Tibial artery (tissue), 4 donors: Measurements from ENCODE around the gene FAAP100.
A peak's percentile ranks its signal among the peaks of the same experiment; 100 is the strongest.

Experiments used
- DNase-seq, 2 donors: peaks; one replicate each; pipeline ENCODE4 v3.0.0-alpha.2; 2019
- H3K27ac ChIP-seq, 2 donors: fragments of 200-600 bp; sonication (generic) in 1 of 2; 1 replicate in 1 of 2; 2 replicates in 1 of 2; pipeline ENCODE4 v1.5.1; 2018 to 2019; ENCODE audit warnings: mild to moderate bottlenecking in 1 of 2
- H3K27me3 ChIP-seq, 2 donors: fragments of 200-600 bp; sonication (generic) in 1 of 2; one replicate each; pipeline versions ENCODE4 v1.5.1 to v1.6.0; 2016 to 2019
- H3K36me3 ChIP-seq, 3 donors: fragments of 200-600 bp; sonication (generic) in 2 of 3; one replicate each; pipeline ENCODE4 v1.5.1; 2016 to 2019; ENCODE audit warnings: mild to moderate bottlenecking in 2 of 3
- H3K4me1 ChIP-seq, 4 donors: fragments of 200-600 bp; sonication (generic) in 2 of 4; 1 replicate in 3 of 4; 2 replicates in 1 of 4; pipeline ENCODE4 v1.5.1; 2016 to 2019
- H3K4me3 ChIP-seq, 2 donors: fragments of 200-600 bp; sonication (generic) in 1 of 2; 1 replicate in 1 of 2; 2 replicates in 1 of 2; pipeline ENCODE4 v1.5.1; 2018 to 2019; ENCODE audit warnings: mild to moderate bottlenecking in 2 of 2
- H3K9me3 ChIP-seq, 3 donors: fragments of 200-600 bp; sonication (generic) in 1 of 3; one replicate each; pipeline ENCODE4 v1.5.1; 2016 to 2019
- CTCF ChIP-seq, 2 experiments: fragments of 200-600 bp in 1 of 2; fragments of 450-650 bp in 1 of 2; IDR thresholded peaks; one replicate each; pipeline ENCODE4 v1.5.1; 2017 to 2019; ENCODE audit warnings: antibody characterized with exemption in 2 of 2, mild to moderate bottlenecking in 1 of 2, moderate library complexity in 1 of 2
- intact Hi-C: fragments of 100-400 bp; cut with DNase I; formaldehyde crosslinking; loops from one replicate; pipeline ENCODE4 v1.15.0; 2023; ENCODE audit warnings: low total_unique reads

FAAP100 gene

GRCh38 chr17:81556863-81557262 is 4.7 kb upstream of the FAAP100 start:
- H3K27me3 ChIP-seq, result no peaks in the 10 kb centered on the region
- H3K27ac ChIP-seq, result peak overlapping the region; percentile 41 to 43
- H3K4me3 ChIP-seq, result no peak overlapping the region
- H3K36me3 ChIP-seq, result peaks cover 24 to 53% (median 41%) of the 10 kb centered on the region in 3 donors
- H3K4me1 ChIP-seq, result peaks cover 0 to 34% (median 20%) of the 10 kb centered on the region in 4 donors
- no peak for DNase-seq
- intact Hi-C loops, result no loop called here
- TF ChIP-seq CTCF (IDR thresholded peaks at IDR 0.05), result no peak
- H3K9me3 ChIP-seq, result no peaks in the 10 kb centered on the region

- Histone ChIP-seq H3K36me3 (peaks cover 18 to 51% (median 41%) of the 10 kb centered on the region in 3 donors), H3K4me3 (no peak overlapping the region), H3K27ac (peak overlapping the region; percentile 41 to 43), H3K4me1 (peaks cover 0 to 34% (median 25%) of the 10 kb centered on the region in 4 donors), H3K27me3 (no peaks in the 10 kb centered on the region), H3K9me3 (no peaks in the 10 kb centered on the region)
- no peak for DNase-seq
- TF ChIP-seq CTCF (IDR thresholded peaks at IDR 0.05), result no peak
- intact Hi-C loops, result no loop called here
These were observed 4.1 kb upstream of the FAAP100 start for GRCh38 chr17:81556175-81556691.

GRCh38 chr17:81553616-81554181 is 1.5 kb upstream of the FAAP100 start:
- Histone ChIP-seq H3K27ac (peak overlapping the region; percentile 80 to 88), H3K36me3 (peaks cover 9 to 46% (median 32%) of the 10 kb centered on the region in 3 donors), H3K4me3 (peak overlapping the region; percentile 67 to 98), H3K27me3 (no peaks in the 10 kb centered on the region), H3K4me1 (peaks cover 0 to 41% (median 38%) of the 10 kb centered on the region in 4 donors), H3K9me3 (no peaks in the 10 kb centered on the region)
- TF ChIP-seq CTCF (IDR thresholded peaks at IDR 0.05), result no peak
- intact Hi-C loops, result no loop called here
- peak in 1 of 2 donors; percentile 78 for DNase-seq

GRCh38 chr17:81553018-81553615 is 964 bp upstream of the FAAP100 start:
- no peak for TF ChIP-seq CTCF (IDR thresholded peaks at IDR 0.05)
- H3K27me3 ChIP-seq, result no peaks in the 10 kb centered on the region
- intact Hi-C loops, result no loop called here
- H3K36me3 ChIP-seq, result peaks cover 9 to 46% (median 32%) of the 10 kb centered on the region in 3 donors
- no peaks in the 10 kb centered on the region for H3K9me3 ChIP-seq
- H3K4me1 ChIP-seq, result peaks cover 0 to 41% (median 38%) of the 10 kb centered on the region in 4 donors
- peak overlapping the region; percentile 80 to 88 for H3K27ac ChIP-seq
- peak overlapping the region; percentile 67 to 98 for H3K4me3 ChIP-seq
- DNase-seq, result peak; percentile 87 to 89

- peak overlapping the region; percentile 80 to 88 for H3K27ac ChIP-seq
- H3K36me3 ChIP-seq, result peaks cover 24 to 46% (median 34%) of the 10 kb centered on the region in 3 donors
These were observed 502 bp downstream of the FAAP100 start for GRCh38 chr17:81551458-81552243.

More at GRCh38 chr17:81551458-81552243, 502 bp downstream of the FAAP100 start:
- TF ChIP-seq CTCF (IDR thresholded peaks at IDR 0.05), result no peak
- intact Hi-C loops, result no loop called here
- H3K9me3 ChIP-seq, result no peaks in the 10 kb centered on the region
- peak overlapping the region; percentile 67 to 98 for H3K4me3 ChIP-seq
- H3K4me1 ChIP-seq, result peaks cover 0 to 39% (median 36%) of the 10 kb centered on the region in 4 donors
- peak in 1 of 2 donors; percentile 72 for DNase-seq
- no peaks in the 10 kb centered on the region for H3K27me3 ChIP-seq
